SH-SY5Y (cell line): Measurements from ENCODE around the gene CLEC16A.

Experiments
- GATA2 ChIP-seq: IDR thresholded peaks from 2 replicates; pipeline ENCODE4 v1.6.1; 2011; ENCODE audit warnings: mild to moderate bottlenecking, low read depth, low read length
- GATA3 ChIP-seq: IDR thresholded peaks from 2 replicates; pipeline ENCODE4 v1.6.1; 2011; ENCODE audit warnings: low read depth, mild to moderate bottlenecking, low read length, moderate library complexity

- TF ChIP-seq GATA2 (no peak), GATA3 (no peak)
Observed at GRCh38 chr16:11181899-11182279, 237.5 kb downstream of the CLEC16A start.
